Brain microvascular endothelial cell (primary cell): ENCODE data around the gene IZUMO4.

Source experiments
- DNase-seq: peaks from one replicate; pipeline ENCODE4 v3.0.0-alpha.2; 2020
- H3K27ac ChIP-seq: fragments of 250-450 bp; sonication (Bioruptor Pico); 2 replicates; pipeline ENCODE4 v1.5.1; 2020; ENCODE audit warnings: mild to moderate bottlenecking, moderate library complexity
- H3K27me3 ChIP-seq: fragments of 250-450 bp; sonication (Bioruptor Pico); replicated peaks from 2 replicates; pipeline ENCODE4 v1.5.1; 2020; ENCODE audit warnings: mild to moderate bottlenecking
- H3K36me3 ChIP-seq: fragments of 250-450 bp; sonication (Bioruptor Pico); replicated peaks from 2 replicates; pipeline ENCODE4 v1.5.1; 2020; ENCODE audit warnings: mild to moderate bottlenecking
- H3K4me3 ChIP-seq: 2 replicates; pipeline ENCODE4 v1.5.1; 2011; ENCODE audit warnings: low read depth, mild to moderate bottlenecking, control low read depth, low read length, moderate library complexity
- CTCF ChIP-seq: IDR thresholded peaks from 2 replicates; pipeline ENCODE4 v1.5.1; 2011; ENCODE audit warnings: low read depth, mild to moderate bottlenecking, moderate library complexity, low read length, control low read depth, inconsistent platforms; ENCODE audit errors: missing control alignments
- in situ Hi-C: cut with HindIII; loops from 2 replicates; pipeline ENCODE4 v1.10.0; 2017; ENCODE audit warnings: low sequenced_read_pairs, low pct_ligation_motif_present

Gene IZUMO4

GRCh38 chr19:2063824-2064223, 32.9 kb upstream of the IZUMO4 start:
- Histone ChIP-seq H3K27me3 (no peaks in the 10 kb centered on the region), H3K36me3 (no peaks in the 10 kb centered on the region), H3K27ac (no peak overlapping the region), H3K4me3 (no peak overlapping the region)
- TF ChIP-seq CTCF, result no peak
- no peak for DNase-seq
- in situ Hi-C loops, result no loop called here

- Histone ChIP-seq H3K4me3 (no peak overlapping the region), H3K36me3 (no peaks in the 10 kb centered on the region), H3K27me3 (no peaks in the 10 kb centered on the region), H3K27ac (no peak overlapping the region)
- no peak for DNase-seq
- in situ Hi-C loops, result no loop called here
- no peak for TF ChIP-seq CTCF
These were observed 32.3 kb upstream of the IZUMO4 start for GRCh38 chr19:2064395-2064787.

GRCh38 chr19:2064788-2065524, 31.8 kb upstream of the IZUMO4 start:
- in situ Hi-C loops, result no loop called here
- H3K36me3 ChIP-seq, result no peaks in the 10 kb centered on the region
- H3K27ac ChIP-seq, result no peak overlapping the region
- TF ChIP-seq CTCF, result no peak
- H3K4me3 ChIP-seq, result no peak overlapping the region
- no peak for DNase-seq
- no peaks in the 10 kb centered on the region for H3K27me3 ChIP-seq

- H3K36me3 ChIP-seq, result peaks cover 28% of the 10 kb centered on the region
- in situ Hi-C loops, result no loop called here
- no peaks in the 10 kb centered on the region for H3K27me3 ChIP-seq
- DNase-seq, result no peak
- no peak overlapping the region for H3K4me3 ChIP-seq
- no peak for TF ChIP-seq CTCF
- H3K27ac ChIP-seq, result no peak overlapping the region
These were observed 26.3 kb upstream of the IZUMO4 start for GRCh38 chr19:2070436-2070827.

- peaks cover 33% of the 10 kb centered on the region for H3K36me3 ChIP-seq
- no peaks in the 10 kb centered on the region for H3K27me3 ChIP-seq
- TF ChIP-seq CTCF, result no peak
- no peak overlapping the region for H3K27ac ChIP-seq
- DNase-seq, result no peak
- in situ Hi-C loops, result no loop called here
- no peak overlapping the region for H3K4me3 ChIP-seq
These were observed 25.6 kb upstream of the IZUMO4 start for GRCh38 chr19:2070986-2071673.
